NT2/D1 (cell line): ENCODE data around the gene PHACTR3.

Source experiments
- YY1 ChIP-seq: IDR thresholded peaks from 2 replicates; pipeline ENCODE4 v1.6.1; 2011; ENCODE audit not compliant: insufficient read length, insufficient read depth
- ZNF274 ChIP-seq: IDR thresholded peaks from 2 replicates; pipeline ENCODE4 v1.6.1; 2011; ENCODE audit warnings: mild to moderate bottlenecking, low read depth, low read length

DNA sequence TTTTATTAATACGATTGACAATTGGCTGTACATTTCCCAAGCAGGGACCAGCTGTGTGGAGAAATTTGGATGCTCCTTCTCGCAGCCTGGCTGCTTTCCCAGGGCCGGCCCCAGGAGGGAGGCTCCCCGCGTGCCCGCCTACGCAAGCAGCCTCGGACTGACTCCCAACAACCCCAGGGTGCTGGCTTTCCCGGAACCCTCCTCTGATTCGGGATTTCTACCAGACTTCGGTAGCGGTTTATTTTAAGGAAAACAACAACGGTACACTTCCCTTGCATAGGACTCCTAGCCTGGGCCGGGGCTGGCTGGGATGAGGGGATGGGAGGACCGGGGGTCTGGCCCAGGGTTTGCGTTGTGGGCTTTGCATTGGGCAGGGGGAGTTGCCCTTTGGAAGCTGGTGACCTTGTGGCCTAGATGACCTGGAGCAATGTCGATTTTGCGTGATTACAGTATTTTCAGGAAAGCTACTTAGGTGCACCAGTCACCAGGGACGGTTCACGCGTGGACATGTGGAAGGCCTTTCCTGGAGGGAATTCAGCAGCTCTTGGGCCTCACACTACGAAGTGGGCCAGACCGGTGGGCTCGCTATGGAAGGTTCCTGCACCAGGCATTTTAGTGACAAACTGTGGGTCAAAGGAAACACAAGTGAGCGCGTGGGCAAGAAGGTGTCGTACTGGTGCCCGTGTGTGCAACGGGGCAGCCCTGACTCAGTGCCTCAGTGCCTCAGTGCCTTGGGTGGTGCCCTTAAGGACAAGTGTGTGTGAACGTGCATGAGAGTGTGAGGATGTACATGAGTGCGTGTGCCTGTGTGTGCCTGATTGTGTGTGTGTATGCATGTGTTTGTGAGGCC, 20.7 kb upstream of the PHACTR3 start:
- TF ChIP-seq YY1 (no peak), ZNF274 (no peak)
